HG03521 (cell line): ENCODE measurements around the gene TSPAN7.

Experiments used
- ATAC-seq: cut with Tn5 transposase; IDR thresholded peaks from one replicate; pipeline ENCODE4 v1.9.1; 2021; ENCODE audit warnings: mild to moderate bottlenecking, moderate library complexity; ENCODE audit not compliant: unreplicated experiment

TSPAN7 gene

DNA sequence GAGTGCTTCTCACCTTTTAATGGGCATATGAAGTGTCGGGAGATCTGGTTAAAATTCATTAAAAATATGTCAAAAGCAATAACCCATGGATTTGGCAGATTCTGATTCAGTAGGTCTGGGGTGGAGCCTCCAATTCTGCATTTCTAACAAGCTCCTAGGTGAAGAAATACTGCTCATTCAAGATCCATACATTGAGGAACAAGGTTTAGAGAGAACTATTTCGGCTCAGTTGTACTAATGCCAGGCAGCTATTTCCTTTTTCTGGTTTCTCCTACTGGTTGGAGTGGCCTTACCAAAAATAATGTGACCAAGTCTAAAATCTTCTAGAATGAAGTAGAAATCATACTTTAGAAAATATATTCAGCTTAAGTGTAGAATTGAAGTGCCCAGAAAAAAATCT, 117.5 kb downstream of the TSPAN7 start:
- no peak for ATAC-seq

DNA sequence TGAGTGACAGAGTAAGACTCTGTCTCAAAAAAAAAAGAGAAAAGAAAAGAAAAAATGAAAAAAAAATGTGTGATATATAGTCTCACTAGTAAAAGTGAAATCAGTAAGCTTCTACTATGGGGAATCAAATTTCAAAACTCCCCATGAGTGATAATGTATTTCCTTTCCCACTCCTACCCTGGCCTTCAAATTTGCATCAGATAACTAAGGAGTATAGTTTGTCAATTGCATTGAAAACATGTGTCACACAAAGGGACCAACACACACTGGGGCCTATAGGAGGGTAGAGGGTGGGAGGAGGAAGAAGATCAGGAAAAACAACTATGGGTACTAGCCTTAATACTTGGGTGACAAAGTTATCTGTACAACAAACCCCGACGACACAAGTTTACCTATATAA, 118.4 kb downstream of the TSPAN7 start:
- ATAC-seq, result no peak

GRCh38 chrX:38682095-38682494, 120.8 kb downstream of the TSPAN7 start:
- ATAC-seq, result no peak

GRCh38 chrX:38692961-38693360, 131.6 kb downstream of the TSPAN7 start:
- ATAC-seq, result no peak

GRCh38 chrX:38694394-38694793, 133.1 kb downstream of the TSPAN7 start:
- ATAC-seq, result no peak

- no peak for ATAC-seq
Measured at GRCh38 chrX:38697461-38697860, 136.1 kb downstream of the TSPAN7 start.

DNA sequence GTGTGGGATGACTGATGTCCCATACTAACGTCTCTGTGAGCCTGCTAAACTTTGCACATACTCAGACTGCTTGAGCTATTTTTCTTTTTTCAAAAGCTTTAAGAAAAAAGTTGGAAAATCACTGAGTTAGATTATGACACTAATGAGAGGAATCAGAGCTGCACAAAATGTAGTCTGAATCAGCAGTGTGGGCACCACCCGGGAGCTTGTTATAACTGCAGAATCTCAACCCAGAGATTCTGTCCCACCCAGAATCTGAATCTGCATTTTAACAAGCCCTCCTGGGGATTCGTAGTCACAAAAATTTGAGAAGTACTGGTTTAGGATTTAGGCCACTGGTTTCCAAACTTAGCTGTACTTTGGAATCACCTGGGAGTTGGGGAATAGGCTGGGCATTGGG, 137.8 kb downstream of the TSPAN7 start:
- no peak for ATAC-seq

- ATAC-seq, result no peak
Measured at GRCh38 chrX:38699696-38700095, 138.4 kb downstream of the TSPAN7 start.

DNA sequence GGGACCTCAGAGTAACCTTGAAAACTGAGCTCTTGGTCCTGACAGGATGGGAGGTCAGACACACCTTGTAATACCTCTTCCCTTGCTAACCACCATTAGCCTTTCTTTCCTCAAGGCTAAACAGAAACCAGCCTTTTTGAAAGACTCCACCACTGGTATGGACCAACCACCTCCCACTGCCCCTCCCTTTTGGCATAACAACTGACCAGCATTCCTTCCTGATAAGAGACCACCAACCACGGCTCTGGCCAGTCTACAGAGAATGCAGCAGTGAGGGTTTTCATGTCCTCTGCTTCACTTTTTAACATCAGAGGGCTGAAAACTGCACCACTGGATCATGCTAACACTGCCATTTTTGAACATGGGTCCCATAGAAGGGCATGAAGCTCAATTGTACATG, 139.7 kb downstream of the TSPAN7 start:
- no peak for ATAC-seq

DNA sequence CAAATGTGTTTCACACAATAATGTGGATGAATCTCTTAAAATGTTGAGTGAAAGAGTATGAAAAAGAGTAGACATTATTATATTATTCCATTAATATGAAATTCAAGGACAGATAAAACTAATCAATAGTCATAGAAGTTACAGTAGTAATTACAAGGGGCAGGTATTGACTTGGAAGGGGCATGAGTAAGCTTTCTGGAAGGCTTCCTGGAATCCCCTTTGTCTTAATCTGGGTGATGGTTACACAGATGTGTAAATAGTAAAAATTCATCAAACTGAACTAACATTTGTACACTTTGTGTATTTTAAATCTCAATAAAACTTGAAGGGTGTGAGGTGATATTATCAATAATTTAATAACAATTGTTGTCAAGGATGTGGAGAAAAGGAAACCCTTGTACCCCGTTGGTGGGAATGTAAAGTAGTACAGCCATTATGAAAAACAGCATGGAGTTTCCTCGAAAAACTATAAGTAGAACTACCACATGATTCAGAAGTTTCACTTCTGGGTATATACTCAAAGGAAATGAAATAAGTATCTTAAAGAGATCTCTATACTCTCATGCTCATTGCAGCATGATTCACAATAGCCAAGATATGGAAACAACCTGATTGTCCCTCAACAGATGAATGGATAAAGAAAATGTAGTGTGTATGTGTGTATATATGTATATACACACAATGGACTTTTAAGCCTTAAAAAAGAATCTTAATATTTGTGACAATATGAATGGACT, 143.0 kb downstream of the TSPAN7 start:
- no peak for ATAC-seq

- no peak for ATAC-seq
Measured at GRCh38 chrX:38717871-38718270, 156.5 kb downstream of the TSPAN7 start.

GRCh38 chrX:38718311-38718710, 157.0 kb downstream of the TSPAN7 start:
- no peak for ATAC-seq

- no peak for ATAC-seq
Measured at GRCh38 chrX:38726612-38727011, 165.3 kb downstream of the TSPAN7 start.

DNA sequence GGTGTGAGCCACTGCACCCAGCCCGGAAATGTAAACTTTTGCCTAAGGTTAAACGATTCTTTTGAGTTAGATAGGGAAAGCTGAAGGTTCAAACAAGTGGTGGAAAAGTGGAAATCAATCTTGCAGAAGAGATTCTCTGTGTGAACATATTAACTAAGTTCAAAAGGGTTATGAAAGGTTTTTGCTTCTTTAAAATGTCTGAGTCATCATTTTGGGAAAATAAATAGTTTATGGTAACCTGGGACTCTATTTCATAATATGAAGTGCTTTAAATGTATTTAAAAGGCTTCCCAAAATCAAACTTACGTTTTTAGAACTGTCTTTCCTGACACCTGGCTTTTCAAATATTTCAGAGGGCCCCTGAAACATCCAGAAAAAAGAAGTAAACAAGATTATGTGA, 166.3 kb downstream of the TSPAN7 start:
- no peak for ATAC-seq

DNA sequence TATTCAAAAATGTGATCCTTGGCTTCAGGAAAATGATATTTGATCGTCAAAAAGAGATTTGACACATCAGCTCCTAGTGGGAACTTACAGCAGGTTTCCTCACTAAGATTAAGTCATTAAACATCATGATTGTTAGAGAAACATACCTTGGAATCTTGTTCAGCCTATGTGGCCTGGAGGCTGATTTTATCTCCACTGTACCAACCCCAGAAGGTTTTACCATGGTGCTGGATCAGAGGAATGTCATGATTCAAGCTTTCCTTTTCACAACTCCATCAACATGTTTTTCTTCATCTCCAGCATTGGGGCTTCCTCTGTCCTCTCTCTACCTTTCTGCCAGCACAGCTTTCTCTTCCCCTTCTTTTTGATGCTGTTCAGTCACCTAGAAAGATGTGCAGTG, 171.5 kb downstream of the TSPAN7 start:
- no peak for ATAC-seq
